HG03095 (cell line): Measurements from ENCODE around the gene GAPDHS.

Experiments used
- ATAC-seq: cut with Tn5 transposase; IDR thresholded peaks from one replicate; pipeline ENCODE4 v1.9.1; 2021; ENCODE audit warnings: moderate library complexity; ENCODE audit not compliant: unreplicated experiment

Gene GAPDHS

DNA sequence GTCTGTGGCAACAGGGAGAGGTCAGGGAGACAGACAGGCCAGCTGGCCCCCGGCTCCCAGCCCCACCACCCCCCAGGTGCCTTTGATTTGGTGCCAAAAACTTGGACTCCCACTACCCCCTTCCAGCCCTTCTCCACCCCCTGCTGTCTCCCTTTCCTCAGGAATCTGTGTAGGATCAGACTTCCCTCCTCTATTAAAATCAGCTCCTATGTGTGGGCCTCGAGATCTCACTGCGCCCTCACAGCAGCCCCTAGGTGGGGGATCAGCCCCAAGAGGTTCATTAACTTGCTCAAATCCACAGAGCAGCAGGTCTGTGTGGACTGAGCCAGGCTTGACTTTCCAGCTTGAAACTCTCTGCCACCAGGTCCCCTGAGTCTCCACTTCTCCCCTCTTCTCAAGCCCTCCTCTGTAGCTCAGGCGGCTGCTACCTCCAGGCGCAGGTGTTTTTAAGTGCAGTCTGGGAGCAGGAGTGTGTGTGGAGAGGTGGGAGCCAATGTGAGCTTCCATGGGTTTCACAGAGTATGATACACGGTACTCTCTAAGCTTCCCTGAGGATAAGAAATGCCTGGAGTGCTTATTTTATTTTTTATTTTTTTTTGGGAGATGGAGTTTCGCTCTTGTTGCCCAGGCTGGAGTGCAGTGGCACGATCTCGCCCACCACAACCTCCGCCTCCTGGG is 1.7 kb downstream of the GAPDHS start:
- ATAC-seq: no peak

DNA sequence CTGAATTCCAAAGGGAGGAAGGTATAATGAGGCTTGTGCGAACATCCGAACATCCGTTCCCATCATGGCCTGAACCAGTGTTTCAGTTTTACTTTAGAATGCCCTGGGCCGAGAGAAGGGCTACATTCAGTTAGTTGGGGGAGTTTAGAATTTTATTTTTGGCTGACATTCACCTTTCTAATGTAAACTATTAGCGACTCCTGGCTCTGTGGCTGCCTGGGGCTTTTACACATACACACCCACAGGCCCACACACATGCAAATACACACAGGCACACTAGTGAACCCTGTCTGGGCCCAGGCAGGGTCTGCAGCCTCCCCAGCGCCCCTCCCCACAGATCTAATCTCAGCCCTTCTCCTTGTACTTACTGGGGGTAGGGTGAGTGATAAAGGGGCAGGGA is 6.1 kb downstream of the GAPDHS start:
- no peak for ATAC-seq

DNA sequence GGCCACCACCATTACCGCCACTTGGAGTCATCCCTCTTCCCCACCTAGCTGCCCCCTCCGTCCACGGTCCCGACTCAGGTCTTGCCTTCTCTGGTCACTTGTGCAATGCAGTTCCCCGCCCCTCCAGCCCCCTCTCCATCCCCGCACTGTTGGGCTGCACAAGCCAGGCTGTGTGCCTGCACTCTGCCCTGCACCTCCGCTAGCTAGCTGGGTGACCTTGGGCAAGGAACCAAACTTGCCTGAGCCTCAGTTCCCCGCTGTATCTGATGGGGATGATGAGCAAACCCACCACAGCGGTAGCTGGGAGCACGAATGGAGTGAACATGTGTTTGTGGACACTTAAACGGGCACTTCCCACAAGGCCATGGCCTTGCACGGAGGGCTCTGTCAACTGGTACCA is 6.6 kb downstream of the GAPDHS start:
- no peak for ATAC-seq

DNA sequence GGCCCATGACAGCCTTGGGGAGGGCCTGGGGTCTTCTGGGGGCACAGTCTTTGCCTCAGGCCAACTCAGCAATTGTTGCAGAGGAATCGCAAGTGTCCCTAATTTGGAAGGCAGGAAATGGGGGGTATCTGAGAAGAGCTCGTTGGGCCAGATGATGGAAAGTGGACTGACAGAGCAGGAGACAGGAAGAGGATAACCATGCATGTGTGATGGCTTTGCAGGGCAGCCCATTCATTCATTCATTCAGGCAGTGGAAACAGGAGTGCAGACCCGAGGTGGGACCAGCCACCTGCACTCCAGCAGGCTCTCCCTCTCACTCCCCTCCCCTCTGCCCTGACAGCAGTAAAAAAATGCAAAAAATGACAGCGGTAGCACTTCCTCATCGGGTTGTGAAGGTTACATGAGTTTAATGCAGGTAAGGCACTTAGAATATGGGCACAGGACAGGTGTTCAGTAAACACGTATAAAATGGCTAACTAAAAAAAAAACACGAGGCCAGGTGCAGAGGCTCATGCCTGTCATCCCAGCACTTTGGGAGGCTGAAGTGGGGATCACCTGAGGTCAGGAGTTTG is 7.2 kb downstream of the GAPDHS start:
- ATAC-seq: no peak

DNA sequence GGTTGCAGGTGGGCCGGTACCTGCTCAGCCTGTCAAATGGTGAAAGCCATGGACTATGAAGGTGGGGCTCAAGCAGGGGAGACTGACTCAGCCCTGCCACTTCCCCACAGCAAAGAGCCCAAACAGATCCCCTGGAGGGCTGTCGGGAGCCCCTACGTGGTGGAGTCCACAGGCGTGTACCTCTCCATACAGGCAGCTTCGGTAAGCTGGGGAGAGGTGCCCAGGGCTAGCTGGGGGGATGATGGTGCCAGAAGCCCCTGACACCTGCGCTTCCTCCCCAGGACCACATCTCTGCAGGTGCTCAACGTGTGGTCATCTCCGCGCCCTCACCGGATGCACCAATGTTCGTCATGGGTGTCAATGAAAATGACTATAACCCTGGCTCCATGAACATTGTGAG is 9.0 kb downstream of the GAPDHS start:
- no peak for ATAC-seq

DNA sequence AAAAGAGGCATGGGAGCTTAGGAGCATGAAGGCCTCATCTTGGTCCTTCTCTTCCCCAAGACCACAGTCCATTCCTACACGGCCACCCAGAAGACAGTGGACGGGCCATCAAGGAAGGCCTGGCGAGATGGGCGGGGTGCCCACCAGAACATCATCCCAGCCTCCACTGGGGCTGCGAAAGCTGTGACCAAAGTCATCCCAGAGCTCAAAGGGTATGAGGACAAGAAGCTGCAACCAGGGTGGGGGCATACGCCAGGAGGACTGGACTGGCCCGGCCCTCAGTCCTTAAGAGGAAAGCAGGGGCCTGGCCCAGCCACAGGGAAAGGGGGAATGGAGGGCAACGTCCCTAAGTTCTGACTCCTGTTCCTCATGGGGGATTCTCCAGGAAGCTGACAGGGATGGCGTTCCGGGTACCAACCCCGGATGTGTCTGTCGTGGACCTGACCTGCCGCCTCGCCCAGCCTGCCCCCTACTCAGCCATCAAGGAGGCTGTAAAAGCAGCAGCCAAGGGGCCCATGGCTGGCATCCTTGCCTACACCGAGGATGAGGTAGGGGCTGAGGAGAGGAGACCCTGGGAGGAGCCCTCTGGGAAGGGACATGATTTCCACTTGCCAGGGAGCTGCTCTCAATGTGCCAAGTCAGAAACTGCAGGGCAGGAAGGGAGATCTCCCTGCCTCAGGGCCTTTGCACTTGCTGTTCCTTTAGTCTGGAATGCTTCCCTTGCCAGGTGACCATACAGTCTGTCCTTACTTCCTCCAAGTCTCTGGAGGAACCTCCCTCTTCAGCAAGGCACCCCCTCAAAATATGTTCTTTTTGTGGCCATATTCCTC is 10.2 kb downstream of the GAPDHS start:
- no peak for ATAC-seq

DNA sequence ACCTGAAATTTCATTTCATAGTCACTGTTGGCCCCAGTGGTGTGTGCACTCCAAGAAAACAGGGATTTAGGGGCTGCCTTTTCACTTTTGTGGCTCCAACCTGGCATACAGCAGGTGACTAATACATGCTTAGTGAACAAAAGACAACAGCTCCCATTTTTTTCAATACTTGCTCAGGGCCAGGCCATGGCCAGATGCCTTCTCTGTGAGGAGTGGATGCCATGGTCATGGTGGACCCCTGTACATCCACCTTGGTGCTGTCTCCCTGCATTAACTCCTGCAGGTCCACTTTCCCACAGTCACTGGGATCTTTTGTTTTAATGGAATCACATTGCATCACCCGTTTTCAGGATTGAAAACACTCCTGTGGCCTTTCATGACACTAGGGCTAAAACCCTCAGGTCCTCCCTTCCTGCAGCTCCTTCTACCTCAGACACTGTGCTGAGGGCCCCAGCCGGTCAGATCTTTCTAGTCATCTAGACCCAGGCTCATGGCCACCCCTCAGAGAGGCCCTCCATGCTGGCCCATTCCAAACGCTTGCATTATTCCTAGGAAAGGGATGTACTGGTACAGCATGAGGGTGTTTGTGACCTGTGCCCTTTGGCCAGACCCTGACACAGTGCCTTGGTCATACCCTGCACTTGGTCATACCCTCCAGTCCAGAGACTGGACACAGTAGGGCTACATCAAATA is 11.0 kb downstream of the GAPDHS start:
- no peak for ATAC-seq

DNA sequence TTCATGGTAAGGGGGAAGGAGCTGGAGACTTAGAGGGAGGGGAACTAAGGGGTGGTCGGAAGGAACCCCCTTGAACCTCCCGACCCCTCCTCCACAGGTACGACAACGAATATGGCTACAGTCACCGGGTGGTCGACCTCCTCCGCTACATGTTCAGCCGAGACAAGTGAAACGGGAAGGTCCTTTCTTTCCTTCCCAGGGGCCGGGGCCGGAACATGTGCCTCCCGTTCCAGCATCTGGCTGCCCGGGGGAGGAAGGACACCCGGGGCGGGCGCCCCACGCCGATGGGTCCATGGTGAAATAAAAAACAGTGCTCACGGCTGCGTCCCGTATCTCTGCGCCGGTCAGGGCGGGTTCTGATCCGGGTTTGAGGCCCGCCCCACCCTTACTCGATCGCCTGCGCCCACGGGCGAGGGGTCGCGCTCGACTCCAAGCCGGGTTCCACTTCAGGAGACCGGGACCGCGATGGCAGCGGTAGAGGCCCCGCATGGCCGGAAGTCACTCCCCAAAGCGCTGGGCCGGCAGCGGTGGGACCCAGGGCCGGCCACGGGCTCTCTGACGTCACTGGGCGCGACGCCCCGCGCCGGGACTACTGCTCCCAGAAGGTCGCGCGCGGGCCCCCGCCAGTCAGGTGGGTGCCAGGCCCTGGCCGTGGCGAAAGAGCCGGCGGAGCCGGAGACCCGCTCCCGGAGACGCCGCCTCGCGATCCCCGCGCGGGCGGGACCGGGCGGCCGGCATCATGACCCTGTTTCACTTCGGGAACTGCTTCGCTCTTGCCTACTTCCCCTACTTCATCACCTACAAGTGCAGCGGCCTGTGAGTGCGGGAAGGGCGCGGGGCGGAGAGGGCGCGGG is 12.0 kb downstream of the GAPDHS start, which contains the start of gene TMEM147:
Gene TMEM147, plus strand, starts transcription at position 626 of the 854 bp plus-strand sequence. Its CDS starts 114 bp downstream, at position 740.
- peak; percentile 62 for ATAC-seq

DNA sequence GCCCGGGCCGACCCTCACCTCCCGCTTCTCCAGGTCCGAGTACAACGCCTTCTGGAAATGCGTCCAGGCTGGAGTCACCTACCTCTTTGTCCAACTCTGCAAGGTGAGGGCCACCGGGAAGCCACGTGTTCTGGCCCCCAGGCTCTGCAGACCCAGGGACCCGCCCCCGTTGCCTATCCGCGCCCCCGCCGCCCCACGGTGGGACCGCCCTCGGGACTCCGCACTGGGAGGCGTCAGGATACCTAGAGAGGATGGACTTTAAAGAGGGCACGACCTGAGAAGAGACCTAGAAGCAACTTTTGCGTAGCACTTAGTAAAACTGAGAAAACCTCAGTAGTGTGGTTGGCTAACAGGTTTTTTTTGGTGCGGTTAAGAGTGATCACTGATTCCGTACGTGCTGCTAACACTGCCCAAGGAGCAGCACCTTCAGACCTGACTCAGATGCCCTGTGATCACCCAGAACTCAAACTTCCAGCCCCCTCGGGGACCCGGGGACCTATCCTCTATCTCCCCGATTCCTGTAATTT is 12.7 kb downstream of the GAPDHS start:
- ATAC-seq: peak; percentile 29

DNA sequence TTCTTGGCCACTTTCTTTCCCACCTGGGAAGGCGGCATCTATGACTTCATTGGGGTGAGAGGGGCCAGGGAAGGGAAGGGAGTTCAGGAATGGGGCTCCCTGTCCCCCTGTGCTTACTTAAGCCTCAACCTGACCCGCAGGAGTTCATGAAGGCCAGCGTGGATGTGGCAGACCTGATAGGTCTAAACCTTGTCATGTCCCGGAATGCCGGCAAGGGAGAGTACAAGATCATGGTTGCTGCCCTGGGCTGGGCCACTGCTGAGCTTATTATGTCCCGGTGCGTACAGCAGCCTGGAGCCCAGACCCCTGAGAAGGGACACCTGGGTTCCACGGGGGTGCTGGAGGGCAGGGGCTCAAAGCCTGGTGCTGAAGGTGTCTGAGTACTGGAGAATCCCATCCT is 13.3 kb downstream of the GAPDHS start:
- ATAC-seq: no peak

DNA sequence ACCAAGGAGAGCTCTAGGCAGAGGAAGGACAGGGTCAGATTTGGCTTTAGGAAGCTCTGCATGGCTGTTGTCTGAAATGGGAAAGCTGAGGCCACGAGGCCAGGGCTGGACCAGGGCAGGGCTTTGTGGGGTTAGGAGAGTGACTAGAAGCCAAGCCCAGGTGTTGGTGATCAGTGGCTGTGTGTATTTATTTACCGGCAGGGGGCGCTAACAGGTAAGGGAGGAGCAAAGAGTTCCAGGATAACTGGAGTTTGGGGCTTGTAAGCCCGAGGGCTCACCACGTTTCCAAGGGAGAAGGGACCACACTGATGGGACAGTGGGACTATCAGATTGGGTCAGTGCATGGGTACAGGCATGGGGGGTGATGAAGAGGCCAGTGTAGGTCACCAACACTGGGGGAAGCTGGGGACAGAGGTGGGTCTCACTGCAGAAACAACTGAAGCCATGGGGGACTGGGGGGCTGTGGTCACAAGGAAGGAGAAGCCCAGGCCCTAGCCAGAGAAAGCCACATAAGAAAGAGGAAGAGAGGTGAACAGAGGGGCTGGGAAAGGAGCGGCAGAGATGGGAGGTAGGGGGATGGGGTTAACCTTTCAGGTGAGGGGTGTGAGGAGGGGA is 16.0 kb downstream of the GAPDHS start:
- ATAC-seq: no peak

DNA sequence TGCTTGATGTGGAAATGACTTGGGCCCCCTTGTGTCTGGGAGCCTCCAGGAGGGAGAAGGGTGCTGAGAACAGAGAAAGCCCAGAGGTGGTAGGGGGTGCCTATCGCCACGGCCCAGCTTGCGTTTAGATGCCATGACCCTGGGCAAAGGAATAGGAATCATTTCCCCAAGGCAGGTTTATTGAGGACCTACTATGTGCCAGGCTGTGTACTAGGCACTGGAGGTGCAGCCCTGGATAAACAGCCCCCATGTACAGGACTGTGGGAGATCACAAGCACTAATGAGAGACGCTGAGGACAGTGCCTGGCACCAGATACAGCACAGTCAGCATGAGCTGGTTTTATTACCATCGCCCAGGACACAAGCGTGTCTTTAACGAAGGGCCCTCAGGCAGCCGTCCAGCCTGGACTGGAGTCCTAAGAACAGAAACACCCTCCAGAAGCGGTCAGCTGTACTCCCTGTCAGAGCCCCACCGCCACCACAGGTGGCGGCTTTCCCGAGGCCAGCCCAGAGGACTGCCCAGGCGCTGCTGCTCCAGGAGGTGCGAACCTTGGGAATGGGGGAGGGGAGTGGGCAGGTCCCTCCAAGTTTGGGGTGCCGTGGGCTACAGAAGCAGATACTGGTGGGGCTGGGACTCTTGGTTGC is 16.7 kb downstream of the GAPDHS start:
- ATAC-seq: no peak

DNA sequence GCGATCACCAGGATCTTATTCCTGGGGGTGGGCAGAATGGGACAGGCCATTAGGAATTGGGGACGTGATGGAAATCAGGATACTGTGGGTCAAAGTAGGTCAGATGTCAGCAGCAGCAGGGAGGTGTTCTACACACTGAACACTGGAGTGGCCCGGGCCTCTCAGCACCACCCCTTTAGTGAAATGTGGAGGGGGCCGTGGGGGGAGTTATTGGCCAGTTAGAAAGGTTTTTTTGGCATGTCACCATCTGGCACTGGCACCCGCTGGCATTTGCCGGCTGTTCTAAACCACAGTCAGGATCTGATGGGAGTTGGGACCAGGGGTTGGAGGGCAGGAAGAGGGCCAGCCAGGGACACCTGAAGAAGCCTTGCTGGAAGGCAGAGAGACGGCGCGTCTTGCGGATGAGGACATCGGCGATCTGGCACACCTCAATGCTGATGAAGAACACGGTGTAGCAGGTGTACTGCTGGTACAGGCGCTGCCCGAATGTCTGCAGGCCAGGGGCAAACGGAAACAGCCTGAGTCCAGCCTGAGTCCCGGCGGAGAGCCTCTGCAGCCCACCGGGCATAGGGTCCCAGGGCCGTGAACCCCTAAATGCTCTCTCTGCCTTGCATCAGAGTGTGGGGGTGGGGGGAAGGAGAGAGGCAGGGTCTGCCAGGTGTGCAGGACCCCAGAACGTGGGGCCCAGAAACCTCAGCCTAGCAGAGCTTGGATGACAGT is 18.0 kb downstream of the GAPDHS start:
- ATAC-seq: no peak

DNA sequence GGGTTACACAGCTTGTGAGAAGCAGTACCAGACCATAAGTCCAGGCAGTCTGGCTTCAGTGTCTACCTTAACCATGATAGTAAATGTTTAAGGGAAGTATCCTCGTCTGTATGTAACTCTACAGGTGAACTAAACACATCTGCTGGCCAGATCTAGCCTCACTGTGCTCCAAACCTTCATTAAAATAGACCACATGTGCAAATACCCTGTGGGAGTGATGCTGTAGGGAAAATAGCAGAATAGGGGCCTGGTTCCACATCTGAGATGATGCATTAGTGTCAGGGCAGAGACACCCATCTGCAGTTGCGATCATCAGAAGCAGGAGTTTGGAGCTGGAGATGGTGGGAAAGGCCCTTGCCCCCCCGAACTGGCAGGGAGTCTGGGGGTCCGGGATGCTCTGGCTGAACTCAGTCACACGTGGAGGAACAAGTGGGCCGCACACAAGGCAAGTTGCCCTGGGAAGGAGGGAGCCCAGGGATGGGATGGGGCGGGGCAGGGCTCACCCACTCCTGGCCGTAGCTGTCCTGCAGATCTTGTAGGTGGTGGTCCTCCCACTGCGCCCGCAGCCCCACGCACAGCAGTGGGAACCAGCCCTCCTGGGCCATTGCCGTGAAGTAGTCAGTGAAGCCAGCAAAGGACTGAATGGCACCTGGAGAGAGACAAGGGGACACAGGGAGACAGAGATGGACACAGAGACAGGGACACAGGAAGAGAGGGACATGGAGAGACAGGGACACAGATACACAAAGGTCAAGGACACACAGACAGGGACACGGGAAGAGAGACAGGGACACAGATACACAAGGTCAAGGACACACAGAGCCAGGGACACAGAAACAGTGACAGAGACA is 19.5 kb downstream of the GAPDHS start:
- ATAC-seq: no peak

DNA sequence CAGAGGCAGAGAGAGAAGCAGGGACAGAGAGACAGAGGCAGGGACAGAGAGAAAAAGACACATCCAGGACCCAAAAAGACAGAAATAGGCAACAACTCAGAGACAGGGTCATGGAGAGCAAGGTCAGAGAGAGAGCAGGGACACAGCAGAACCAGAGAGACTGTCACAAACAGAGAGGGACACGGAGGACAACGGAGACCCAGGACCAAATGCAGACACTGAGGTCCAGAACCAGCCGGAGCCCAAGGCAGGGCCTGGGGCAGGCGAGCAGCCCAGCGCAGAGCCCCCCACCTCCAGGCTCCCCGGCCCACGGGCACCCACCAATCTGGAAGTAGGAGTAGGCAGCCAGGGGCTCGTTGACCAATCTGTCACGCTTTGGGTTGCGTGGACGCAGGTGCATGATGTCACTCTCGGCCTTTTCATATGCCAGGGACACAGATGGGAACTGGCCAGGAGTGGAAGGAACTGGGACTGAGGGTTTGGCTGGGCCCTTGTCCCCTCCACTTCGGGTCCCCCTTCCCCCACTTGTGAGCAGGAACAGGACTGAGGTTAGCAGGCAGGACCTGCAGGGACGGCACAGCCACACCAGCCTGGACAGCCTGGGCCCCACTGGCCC is 20.2 kb downstream of the GAPDHS start:
- no peak for ATAC-seq

DNA sequence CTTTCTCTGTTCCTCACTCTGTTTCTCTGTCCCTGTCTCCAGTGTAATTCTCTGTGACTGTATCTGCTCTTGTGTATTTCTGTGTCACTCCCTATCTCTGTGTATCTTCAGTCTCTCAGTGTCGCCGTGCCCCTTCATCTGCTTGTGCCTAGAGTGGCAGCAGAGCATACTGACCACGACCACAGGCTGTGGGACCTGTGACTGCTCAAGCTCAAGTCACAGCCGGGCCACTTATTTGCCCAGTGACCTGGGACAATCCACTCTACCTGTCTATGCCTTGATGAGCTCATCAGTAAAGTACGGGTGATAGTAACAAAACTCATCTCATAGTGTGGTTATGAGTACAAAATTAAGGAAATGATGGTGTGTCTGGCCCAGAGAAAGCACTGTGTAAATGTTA is 20.8 kb downstream of the GAPDHS start:
- ATAC-seq: no peak

DNA sequence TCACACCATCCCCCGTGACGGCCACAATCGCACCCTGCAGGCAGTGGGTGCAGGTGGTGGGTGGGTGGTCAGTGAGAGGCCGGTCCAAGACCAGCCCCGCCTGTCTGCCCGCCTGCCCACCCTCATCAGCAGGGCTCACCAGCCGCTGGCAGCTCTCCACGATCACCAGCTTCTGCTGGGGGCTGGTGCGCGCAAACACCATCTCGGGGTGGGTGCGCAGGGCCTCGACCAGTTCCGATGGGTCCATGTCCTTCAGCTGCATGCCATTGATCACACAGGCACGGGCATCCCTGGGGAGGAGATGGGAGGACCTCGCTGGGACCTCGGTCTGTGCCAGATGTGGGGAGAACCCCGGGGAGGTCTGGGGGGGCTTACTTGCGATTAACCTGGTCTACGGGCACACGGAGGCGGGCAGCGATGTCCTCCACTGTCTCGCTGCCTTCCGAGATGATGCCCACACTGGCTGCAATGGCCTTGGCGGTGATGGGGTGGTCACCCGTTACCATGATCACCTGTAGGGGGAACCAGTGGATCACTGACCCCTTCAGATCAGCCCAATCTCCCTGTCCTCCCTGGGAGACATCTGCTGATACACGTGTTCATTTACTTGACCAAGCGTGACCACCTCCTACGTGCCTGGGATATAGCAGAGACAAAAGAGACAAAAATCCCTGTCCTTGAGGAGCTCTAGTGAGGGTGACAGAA is 22.2 kb downstream of the GAPDHS start:
- ATAC-seq: no peak
